ENCODE results near the gene LILRA1.

- no peak for TF ChIP-seq CTCF (IDR thresholded peaks at IDR 0.05 in 8 of 11, conservative IDR thresholded peaks at IDR 0.05 in 3 of 11)
- no peak for TF ChIP-seq POLR2A (IDR thresholded peaks at IDR 0.05)
Measured at GRCh38 chr19:54552913-54553310, 40.5 kb upstream of the LILRA1 start.

Data from spleen (tissue), 7 donors.